SU-DHL-6 (cell line): ENCODE results near the gene MGP.

Source experiments
- H2AFZ ChIP-seq: fragments of 200-600 bp; sonication (generic); 2 replicates; pipeline ENCODE4 v1.6.1; 2014; ENCODE audit warnings: low read depth, mild to moderate bottlenecking, moderate library complexity, mixed read lengths, antibody characterized with exemption, low read length; ENCODE audit not compliant: severe bottlenecking
- H3F3A ChIP-seq: fragments of 200-600 bp; shearing (Covaris generic); 2 replicates; pipeline ENCODE4 v1.6.0; 2016; ENCODE audit warnings: antibody characterized with exemption, mild to moderate bottlenecking; ENCODE audit not compliant: insufficient read depth
- H3K27ac ChIP-seq: fragments of 200-600 bp; sonication (generic); 2 replicates; pipeline ENCODE4 v1.5.1; 2016; ENCODE audit warnings: low read depth, mild to moderate bottlenecking, low read length, moderate library complexity, mixed read lengths
- H3K27me3 ChIP-seq: fragments of 200-600 bp; sonication (generic), shearing (Covaris generic); 2 replicates; pipeline ENCODE4 v1.6.0; 2014; ENCODE audit warnings: mild to moderate bottlenecking, low read length
- H3K36me3 ChIP-seq: fragments of 200-600 bp; sonication (generic); 2 replicates; pipeline ENCODE4 v1.6.1; 2014; ENCODE audit warnings: mild to moderate bottlenecking, low read length, mixed read lengths
- H3K4me2 ChIP-seq: fragments of 300-600, 200-600 bp; shearing (Covaris generic), sonication (generic); 2 replicates; pipeline ENCODE4 v1.6.0; 2014; ENCODE audit warnings: low read length, low read depth, mild to moderate bottlenecking; ENCODE audit not compliant: poor library complexity, severe bottlenecking
- H3K4me3 ChIP-seq: fragments of 200-600 bp; sonication (generic); 2 replicates; pipeline ENCODE4 v1.5.1; 2014; ENCODE audit warnings: antibody characterized with exemption, low read length, mild to moderate bottlenecking, mixed read lengths; ENCODE audit not compliant: insufficient read depth, poor library complexity, severe bottlenecking
- H3K79me2 ChIP-seq: fragments of 200-600 bp; sonication (generic); 2 replicates; pipeline ENCODE4 v1.6.1; 2014; ENCODE audit warnings: mild to moderate bottlenecking, low read length, moderate library complexity; ENCODE audit not compliant: insufficient read depth
- H3K9ac ChIP-seq: fragments of 200-600 bp; sonication (generic); 2 replicates; pipeline ENCODE4 v1.7.0; 2014; ENCODE audit warnings: mild to moderate bottlenecking, low read length
- H3K9me2 ChIP-seq: fragments of 200-600 bp; sonication (generic); replicated peaks from 2 replicates; pipeline ENCODE4 v1.6.1; 2014; ENCODE audit warnings: low read length; ENCODE audit not compliant: insufficient read depth
- H3K9me3 ChIP-seq: fragments of 200-600 bp; sonication (generic); 2 replicates; pipeline ENCODE4 v1.6.1; 2014; ENCODE audit warnings: low read length, mixed read lengths; ENCODE audit not compliant: insufficient read depth
- H4K20me1 ChIP-seq: fragments of 200-600 bp; sonication (generic); 2 replicates; pipeline ENCODE4 v1.6.1; 2014; ENCODE audit warnings: low read depth, mild to moderate bottlenecking, antibody characterized with exemption, low read length, moderate library complexity, mixed read lengths
- CTCF ChIP-seq: fragments of 200-600 bp; sonication (generic); IDR thresholded peaks from one replicate; pipeline ENCODE4 v1.5.1; 2017; ENCODE audit warnings: antibody characterized with exemption, mild to moderate bottlenecking, low read length, moderate library complexity; ENCODE audit not compliant: insufficient read depth, poor library complexity, severe bottlenecking
- EZH2phosphoT487 ChIP-seq: fragments of 200-600 bp; sonication (generic), shearing (Covaris generic); conservative IDR thresholded peaks from 2 replicates; pipeline ENCODE4 v1.6.1; 2018; ENCODE audit warnings: mild to moderate bottlenecking, antibody characterized with exemption, low read length, moderate library complexity, mixed read lengths

MGP gene

GRCh38 chr12:14871886-14872285, 13.8 kb downstream of the MGP start:
- Histone ChIP-seq H3K27me3 (no peaks in the 10 kb centered on the region), H3K9me2 (no peaks in the 10 kb centered on the region), H3K79me2 (no peaks in the 10 kb centered on the region), H3K9ac (no peak overlapping the region), H3F3A (no peaks in the 10 kb centered on the region), H3K27ac (no peak overlapping the region), H3K4me2 (no peak overlapping the region), H4K20me1 (no peaks in the 10 kb centered on the region), H3K4me3 (no peak overlapping the region), H3K9me3 (no peaks in the 10 kb centered on the region), H2AFZ (no peak overlapping the region), H3K36me3 (no peaks in the 10 kb centered on the region)
- TF ChIP-seq CTCF (no peak), EZH2phosphoT487 (no peak)

GRCh38 chr12:14871247-14871646, 14.4 kb downstream of the MGP start:
- no peaks in the 10 kb centered on the region for H3K27me3 ChIP-seq
- no peak overlapping the region for H3K27ac ChIP-seq

GRCh38 chr12:14868916-14869506, 16.6 kb downstream of the MGP start:
- Histone ChIP-seq H3K36me3 (no peaks in the 10 kb centered on the region), H3F3A (no peaks in the 10 kb centered on the region), H3K79me2 (no peaks in the 10 kb centered on the region), H2AFZ (no peak overlapping the region), H3K9me3 (no peaks in the 10 kb centered on the region), H4K20me1 (no peaks in the 10 kb centered on the region), H3K4me2 (no peak overlapping the region), H3K27ac (no peak overlapping the region), H3K9ac (no peak overlapping the region), H3K27me3 (no peaks in the 10 kb centered on the region), H3K4me3 (no peak overlapping the region), H3K9me2 (no peaks in the 10 kb centered on the region)
- TF ChIP-seq CTCF (no peak), EZH2phosphoT487 (no peak)

More at GRCh38 chr12:14871247-14871646, 14.4 kb downstream of the MGP start:
- Histone ChIP-seq H3F3A (no peaks in the 10 kb centered on the region), H3K9me3 (no peaks in the 10 kb centered on the region), H3K4me3 (no peak overlapping the region), H3K4me2 (no peak overlapping the region), H4K20me1 (no peaks in the 10 kb centered on the region), H3K36me3 (no peaks in the 10 kb centered on the region), H3K9me2 (no peaks in the 10 kb centered on the region), H2AFZ (no peak overlapping the region), H3K9ac (no peak overlapping the region), H3K79me2 (no peaks in the 10 kb centered on the region)
- TF ChIP-seq EZH2phosphoT487 (no peak), CTCF (no peak)

DNA sequence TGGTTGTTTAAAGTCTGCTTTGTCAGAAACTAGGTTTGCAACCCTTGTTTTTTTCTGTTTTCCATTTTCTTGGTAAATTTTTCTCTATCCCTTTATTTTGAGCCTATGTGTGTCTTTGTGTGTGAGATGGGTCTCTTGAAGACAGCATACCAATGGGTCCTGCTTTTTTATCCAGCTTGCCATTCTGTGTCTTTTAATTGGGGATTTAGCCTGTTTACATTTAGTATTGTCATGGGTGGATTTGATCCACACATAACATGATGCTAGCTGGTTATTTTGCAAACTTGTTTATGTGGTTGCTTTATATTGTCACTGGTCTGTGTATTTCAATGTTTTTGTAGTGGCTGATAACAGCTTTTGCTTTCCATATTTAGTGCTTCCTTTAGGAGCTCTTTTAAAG, 25.2 kb downstream of the MGP start:
- H2AFZ ChIP-seq, result no peak overlapping the region
- H3K27me3 ChIP-seq, result no peaks in the 10 kb centered on the region
- H3K9me3 ChIP-seq, result no peaks in the 10 kb centered on the region
- H3F3A ChIP-seq, result no peaks in the 10 kb centered on the region
- no peaks in the 10 kb centered on the region for H3K79me2 ChIP-seq
- H3K9ac ChIP-seq, result no peak overlapping the region
- no peaks in the 10 kb centered on the region for H3K36me3 ChIP-seq
- TF ChIP-seq EZH2phosphoT487, result no peak
- no peak for TF ChIP-seq CTCF
- H3K4me3 ChIP-seq, result no peak overlapping the region
- no peaks in the 10 kb centered on the region for H3K9me2 ChIP-seq
- no peak overlapping the region for H3K27ac ChIP-seq
- no peak overlapping the region for H3K4me2 ChIP-seq
- no peaks in the 10 kb centered on the region for H4K20me1 ChIP-seq
